ENCODE results near the gene SHOC2. TPM values are rescaled to one million over a fixed set of nuclear protein-coding genes. Genes with fewer than 3 reads are reported as not detected.

The SHOC2 gene
- total RNA-seq, 1 experiment from 2014 or later: 23.7 TPM

DNA sequence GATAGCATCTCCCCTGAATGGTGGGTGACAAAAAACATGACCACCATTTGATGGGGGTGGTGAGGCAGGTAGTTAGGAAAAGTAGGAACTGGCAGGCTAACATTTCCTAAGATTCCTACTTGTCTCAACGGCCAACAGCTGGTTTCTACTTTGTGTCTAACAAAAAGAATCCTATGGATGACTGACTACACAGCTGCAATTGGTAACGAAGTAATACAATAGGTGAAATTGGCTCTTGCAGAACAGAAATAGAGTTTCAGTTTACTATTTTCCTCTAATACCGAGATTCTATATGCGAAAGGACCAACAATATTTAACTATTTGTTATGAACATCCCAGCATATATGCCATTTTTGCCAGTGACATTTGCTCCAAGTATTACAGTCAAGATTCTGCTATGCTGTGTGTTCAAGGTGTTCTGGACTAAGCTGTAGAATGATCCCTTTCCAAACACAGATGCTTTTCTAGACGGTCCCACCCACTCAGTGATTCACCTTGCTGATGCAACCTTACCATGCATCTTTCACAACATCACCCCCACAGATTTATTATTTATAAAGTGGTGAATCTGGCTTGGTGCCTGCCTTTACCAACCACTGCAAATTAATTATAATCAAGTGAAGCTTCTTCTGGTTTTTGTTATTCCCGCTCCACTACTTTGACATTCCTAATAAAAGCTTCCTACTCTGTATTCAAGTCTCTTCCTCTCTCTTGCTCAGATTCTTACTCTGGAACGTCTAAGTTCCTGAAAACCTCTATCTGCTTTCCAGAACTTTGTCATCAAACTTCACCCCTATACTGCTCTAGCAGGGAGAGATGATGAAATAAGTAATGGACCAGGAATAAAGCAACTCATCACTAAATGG is 17.2 kb upstream of the SHOC2 start:
- H2BK20ac ChIP-seq (ENCODE audit: low read depth, low read length, poor library complexity, severe bottlenecking): no peak overlapping the region
- Mint-ChIP-seq H3K27ac (peak overlapping the region in 1 of 3 experiments; percentile 22; a peak in 1 of 7 replicates), H3K27me3 (ENCODE audit: low read depth) (no peaks in the 10 kb centered on the region), H3K4me1 (peaks cover 0 to 6% of the 10 kb centered on the region in 2 experiments; a peak in 2 of 4 replicates), H3K36me3 (ENCODE audit: insufficient read depth in 1 of 3, low read depth in 3 of 3) (peaks cover 0 to 15% (median 7%) of the 10 kb centered on the region in 3 experiments; a peak in 4 of 7 replicates), H3K9me3 (no peaks in the 10 kb centered on the region), H3K4me3 (no peak overlapping the region)
- DNase-seq: no peak
- H3T11ph ChIP-seq (ENCODE audit: low read length): no peak overlapping the region
- H3K9ac ChIP-seq (ENCODE audit: extremely low read depth, insufficient read length, low read length): no peak overlapping the region
- no peaks in the 10 kb centered on the region for H3K79me1 ChIP-seq (ENCODE audit: insufficient read depth, low read depth, low read length, poor library complexity, severe bottlenecking)
- H2BK120ac ChIP-seq (ENCODE audit: low read depth, low read length, poor library complexity, severe bottlenecking): no peak overlapping the region
- no CpG with 5 or more reads among the region's 7 CpGs for WGBS (ENCODE audit: extremely low coverage, insufficient read length, low lambda C conversion rate)
- no peak overlapping the region for H3K4me2 ChIP-seq (ENCODE audit: insufficient read depth, insufficient read length, low read length)
- H3K9me3 ChIP-seq (ENCODE audit: control insufficient read depth, low read depth, low read length): no peaks in the 10 kb centered on the region
- H3K18ac ChIP-seq (ENCODE audit: insufficient read length, low read depth, low read length): no peak overlapping the region
- H2BK15ac ChIP-seq (ENCODE audit: low read depth, low read length): no peak overlapping the region
- no peak overlapping the region for H3K56ac ChIP-seq (ENCODE audit: insufficient read length, low read depth, low read length)
- no peaks in the 10 kb centered on the region for H3K4me1 ChIP-seq (ENCODE audit: insufficient read depth, low read length)
- no peaks in the 10 kb centered on the region for H3K27me3 ChIP-seq (ENCODE audit: insufficient read depth, low read length)
- TF ChIP-seq, protein P1, sequence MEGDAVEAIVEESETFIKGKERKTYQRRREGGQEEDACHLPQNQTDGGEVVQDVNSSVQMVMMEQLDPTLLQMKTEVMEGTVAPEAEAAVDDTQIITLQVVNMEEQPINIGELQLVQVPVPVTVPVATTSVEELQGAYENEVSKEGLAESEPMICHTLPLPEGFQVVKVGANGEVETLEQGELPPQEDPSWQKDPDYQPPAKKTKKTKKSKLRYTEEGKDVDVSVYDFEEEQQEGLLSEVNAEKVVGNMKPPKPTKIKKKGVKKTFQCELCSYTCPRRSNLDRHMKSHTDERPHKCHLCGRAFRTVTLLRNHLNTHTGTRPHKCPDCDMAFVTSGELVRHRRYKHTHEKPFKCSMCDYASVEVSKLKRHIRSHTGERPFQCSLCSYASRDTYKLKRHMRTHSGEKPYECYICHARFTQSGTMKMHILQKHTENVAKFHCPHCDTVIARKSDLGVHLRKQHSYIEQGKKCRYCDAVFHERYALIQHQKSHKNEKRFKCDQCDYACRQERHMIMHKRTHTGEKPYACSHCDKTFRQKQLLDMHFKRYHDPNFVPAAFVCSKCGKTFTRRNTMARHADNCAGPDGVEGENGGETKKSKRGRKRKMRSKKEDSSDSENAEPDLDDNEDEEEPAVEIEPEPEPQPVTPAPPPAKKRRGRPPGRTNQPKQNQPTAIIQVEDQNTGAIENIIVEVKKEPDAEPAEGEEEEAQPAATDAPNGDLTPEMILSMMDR (conservative IDR thresholded peaks at IDR 0.05): no peak
- H4K91ac ChIP-seq (ENCODE audit: insufficient read length, low read depth, low read length): no peak overlapping the region
- H3K23me2 ChIP-seq (ENCODE audit: insufficient read length, low read depth, low read length, poor library complexity, severe bottlenecking): no peaks in the 10 kb centered on the region
- H4K5ac ChIP-seq (ENCODE audit: insufficient read length, low read depth, low read length): no peak overlapping the region
- H2BK5ac ChIP-seq (ENCODE audit: insufficient read length, low read length): no peak overlapping the region
- no peak overlapping the region for H3K14ac ChIP-seq (ENCODE audit: insufficient read depth, low read length)
- H2AFZ ChIP-seq (ENCODE audit: low read length): no peak overlapping the region
- no peak overlapping the region for H3K23ac ChIP-seq (ENCODE audit: insufficient read length, low read depth, low read length)
- H2AK5ac ChIP-seq (ENCODE audit: insufficient read length, low read length): no peak overlapping the region
- no peaks in the 10 kb centered on the region for H4K20me1 ChIP-seq (ENCODE audit: control insufficient read depth, insufficient read depth, insufficient read length)
- no peak overlapping the region for H4K8ac ChIP-seq (replicated peaks; ENCODE audit: insufficient read length, low read depth, low read length)
- H3K4ac ChIP-seq (ENCODE audit: low read depth, low read length): no peak overlapping the region
- H3K79me2 ChIP-seq (ENCODE audit: insufficient read depth, low read length): no peaks in the 10 kb centered on the region
- H2BK12ac ChIP-seq (ENCODE audit: insufficient read length, low read depth, low read length): no peak overlapping the region
- no peak overlapping the region for H3K27ac ChIP-seq (ENCODE audit: insufficient read length, low read depth, low read length)
